Mesothelial cell of epicardium (in vitro differentiated cells): ENCODE results near the gene PLEKHH2. TPM values are rescaled to one million over a fixed set of nuclear protein-coding genes. Genes with fewer than 3 reads are reported as not detected.

Experiments
- DNase-seq, 2 experiments: peaks; one replicate each; pipeline ENCODE4 v3.0.0; 2021; ENCODE audit warnings: low spot score in 2 of 2; ENCODE audit not compliant: unreplicated experiment in 2 of 2
- H3K27ac Mint-ChIP-seq: 2 replicates; pipeline ENCODE4 v1.8.0; 2021; ENCODE audit warnings: mixed read lengths
- H3K27me3 Mint-ChIP-seq: 2 replicates; pipeline ENCODE4 v1.8.0; 2021; ENCODE audit warnings: low read depth, mixed read lengths
- H3K36me3 Mint-ChIP-seq: 2 replicates; pipeline ENCODE4 v1.8.0; 2021; ENCODE audit warnings: mixed read lengths
- H3K4me1 Mint-ChIP-seq: 2 replicates; pipeline ENCODE4 v1.8.0; 2021; ENCODE audit warnings: mixed read lengths
- H3K4me3 Mint-ChIP-seq: 2 replicates; pipeline ENCODE4 v1.8.0; 2021; ENCODE audit warnings: mild to moderate bottlenecking, moderate library complexity, mixed read lengths
- H3K9me3 Mint-ChIP-seq: 2 replicates; pipeline ENCODE4 v1.8.0; 2021; ENCODE audit warnings: mixed read lengths
- CTCF ChIP-seq: fragments of 200-600 bp; sonication (generic); IDR thresholded peaks from one replicate; pipeline ENCODE4 v1.5.0; 2021; ENCODE audit warnings: antibody characterized with exemption; ENCODE audit not compliant: unreplicated experiment
- total RNA-seq: library from RNA; stranded (reverse); gene quantifications from 3 replicates; pipeline ENCODE4 v1.2.1, GENCODE V29; 2021

Gene PLEKHH2
- total RNA-seq, 1 donor from 2014 or later, result 12.0 TPM

DNA sequence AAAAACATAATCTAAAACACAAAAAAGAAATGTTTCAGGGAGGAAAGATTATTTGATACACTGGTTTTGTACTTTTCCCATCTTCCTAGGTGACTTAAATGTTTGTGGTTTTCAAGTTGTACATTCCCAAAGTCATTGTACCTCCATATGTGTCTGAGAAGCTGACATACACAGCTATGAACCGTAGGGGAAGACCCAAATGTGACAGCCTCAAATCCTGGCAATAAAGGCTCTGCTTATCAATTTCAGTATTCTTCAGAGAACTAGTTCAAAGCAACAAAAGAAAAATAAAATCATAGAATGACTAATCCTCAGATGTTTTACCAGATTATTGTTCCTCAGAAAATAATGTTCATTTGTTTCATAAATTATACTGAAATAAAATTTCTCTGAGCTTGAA, 139.3 kb downstream of the PLEKHH2 start:
- Mint-ChIP-seq H3K9me3 (no peaks in the 10 kb centered on the region), H3K27me3 (no peaks in the 10 kb centered on the region), H3K36me3 (peaks cover 16% of the 10 kb centered on the region), H3K4me3 (no peak overlapping the region), H3K27ac (no peak overlapping the region), H3K4me1 (peaks cover 9% of the 10 kb centered on the region)
- no peak for TF ChIP-seq CTCF
- DNase-seq, result no peak

- H3K9me3 Mint-ChIP-seq, result no peaks in the 10 kb centered on the region
- no peak for TF ChIP-seq CTCF
- H3K4me3 Mint-ChIP-seq, result no peak overlapping the region
- no peak overlapping the region for H3K27ac Mint-ChIP-seq
- DNase-seq, result no peak
- H3K4me1 Mint-ChIP-seq, result peaks cover 9% of the 10 kb centered on the region
- H3K27me3 Mint-ChIP-seq, result no peaks in the 10 kb centered on the region
- peaks cover 18% of the 10 kb centered on the region for H3K36me3 Mint-ChIP-seq
These were observed 140.4 kb downstream of the PLEKHH2 start for GRCh38 chr2:43777306-43777926.

- no peak overlapping the region for H3K4me3 Mint-ChIP-seq
- H3K4me1 Mint-ChIP-seq, result peaks cover 9% of the 10 kb centered on the region
- no peaks in the 10 kb centered on the region for H3K9me3 Mint-ChIP-seq
- H3K27ac Mint-ChIP-seq, result no peak overlapping the region
- TF ChIP-seq CTCF, result no peak
- H3K36me3 Mint-ChIP-seq, result peaks cover 18% of the 10 kb centered on the region
- DNase-seq, result no peak
- no peaks in the 10 kb centered on the region for H3K27me3 Mint-ChIP-seq
These were observed 141.2 kb downstream of the PLEKHH2 start for GRCh38 chr2:43778233-43778632.

GRCh38 chr2:43787895-43788294, 150.8 kb downstream of the PLEKHH2 start:
- Mint-ChIP-seq H3K27ac (no peak overlapping the region), H3K4me1 (no peaks in the 10 kb centered on the region), H3K4me3 (no peak overlapping the region), H3K27me3 (no peaks in the 10 kb centered on the region), H3K9me3 (no peaks in the 10 kb centered on the region), H3K36me3 (peaks cover 23% of the 10 kb centered on the region)
- DNase-seq, result no peak
- TF ChIP-seq CTCF, result no peak

DNA sequence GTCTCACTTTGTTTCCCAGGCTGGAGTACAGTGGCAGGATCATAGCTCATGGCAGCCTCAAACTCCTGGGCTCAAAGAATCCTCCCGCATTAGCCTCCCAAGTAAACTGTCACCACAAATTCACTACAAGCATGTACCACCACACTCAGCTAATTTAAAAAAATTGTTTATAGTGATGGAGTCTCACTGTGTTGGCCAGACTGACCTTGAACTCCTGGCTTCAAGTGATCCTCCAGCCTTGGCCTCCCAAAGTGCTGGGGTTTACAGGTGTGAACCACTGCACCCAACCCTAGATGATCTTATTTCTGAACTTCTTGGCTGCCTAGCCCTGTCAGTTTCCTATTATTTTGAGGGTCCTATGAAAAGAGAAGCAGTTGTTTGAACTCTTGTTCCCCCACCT, 151.6 kb downstream of the PLEKHH2 start:
- no peaks in the 10 kb centered on the region for H3K4me1 Mint-ChIP-seq
- TF ChIP-seq CTCF, result no peak
- no peaks in the 10 kb centered on the region for H3K27me3 Mint-ChIP-seq
- no peaks in the 10 kb centered on the region for H3K9me3 Mint-ChIP-seq
- H3K4me3 Mint-ChIP-seq, result no peak overlapping the region
- no peak for DNase-seq
- H3K36me3 Mint-ChIP-seq, result peaks cover 25% of the 10 kb centered on the region
- no peak overlapping the region for H3K27ac Mint-ChIP-seq

DNA sequence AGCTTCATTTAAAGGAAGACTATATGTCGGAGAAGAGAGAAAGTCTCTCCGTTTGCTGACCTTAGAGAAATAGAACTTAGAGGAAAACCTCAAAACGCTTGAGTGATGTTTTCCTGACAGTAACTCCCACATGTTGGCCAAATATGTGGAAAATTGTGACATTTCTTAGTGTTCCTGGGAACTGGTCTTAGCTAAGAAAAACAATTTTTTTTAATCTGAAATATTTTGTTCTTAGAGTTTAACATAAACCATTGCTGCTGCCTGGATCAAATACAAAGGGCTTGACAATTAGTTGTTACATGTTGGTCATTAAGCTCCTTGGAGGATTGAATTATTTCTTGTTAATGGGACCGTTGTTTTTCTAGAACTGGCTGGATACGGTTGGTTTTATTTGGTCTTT, 153.1 kb downstream of the PLEKHH2 start:
- peaks cover 30% of the 10 kb centered on the region for H3K36me3 Mint-ChIP-seq
- no peaks in the 10 kb centered on the region for H3K9me3 Mint-ChIP-seq
- no peak overlapping the region for H3K27ac Mint-ChIP-seq
- TF ChIP-seq CTCF, result no peak
- no peak overlapping the region for H3K4me3 Mint-ChIP-seq
- H3K4me1 Mint-ChIP-seq, result no peaks in the 10 kb centered on the region
- no peak for DNase-seq
- H3K27me3 Mint-ChIP-seq, result no peaks in the 10 kb centered on the region
